K562 (cell line): ENCODE measurements around the gene CCNQ. TPM values are rescaled to one million over a fixed set of nuclear protein-coding genes. Genes with fewer than 3 reads are reported as not detected.

Experiments
- ATAC-seq: fragments of 200-7000 bp; cut with Tn5 transposase; 3 replicates; pipeline ENCODE4 v1.9.1; 2020; ENCODE audit warnings: moderate library complexity
- BruUV-seq: library from RNA; stranded (reverse); fragments of 400-500 nt; replicated peaks from 2 replicates; lab custom pipeline; 2021; lab: Mats Ljungman, UMichigan
- CTCF ChIA-PET: fragments of 300-600 bp; formaldehyde crosslinking; extraction: SDS; loops from one replicate; lab custom pipeline; 2021; ENCODE audit warnings: low intra/inter-chr PET ratio; lab: Yijun Ruan, JAX
- POLR2A ChIA-PET: fragments of 300-600, 350-650 bp; sonication (Branson Sonifier 250); formaldehyde crosslinking; extraction: SDS; loops from one replicate; lab custom pipeline; 2021; ENCODE audit warnings: antibody characterized with exemption, inconsistent platforms; lab: Yijun Ruan, JAX
- DNase-seq, 4 experiments: peaks; one replicate each; pipeline versions ENCODE4 v3.0.0 to v3.0.0-alpha.2; 2011 to 2018; ENCODE audit warnings: low spot score in 3 of 4, mixed read lengths in 3 of 4; ENCODE audit errors: extremely low read depth in 1 of 4
- FAIRE-seq: peaks from 2 replicates; lab custom pipeline; 2011; peaks lifted over from hg19 to GRCh38; lab: Jason Lieb, UNC
- H2AFZ ChIP-seq: 2 replicates; pipeline ENCODE4 v1.6.0; 2011; ENCODE audit warnings: low read depth, low read length, control low read depth, inconsistent platforms
- H3K27ac ChIP-seq: fragments of 200-600 bp; 3 replicates; pipeline ENCODE4 v1.8.0; 2011; ENCODE audit warnings: low read depth, mild to moderate bottlenecking, control low read depth, inconsistent platforms, low read length, moderate library complexity, mixed read lengths; ENCODE audit errors: extremely low read depth
- H3K27me3 ChIP-seq, 2 experiments: fragments of 300-600 bp in 1 of 2; 2 replicates in 1 of 2; 3 replicates in 1 of 2; pipeline versions ENCODE4 v1.6.0 to v1.8.0; 2011; ENCODE audit warnings: inconsistent platforms in 2 of 2, low read length in 2 of 2, mild to moderate bottlenecking in 1 of 2, mixed read lengths in 1 of 2, moderate library complexity in 1 of 2; ENCODE audit not compliant: control insufficient read depth in 2 of 2, insufficient read depth in 2 of 2
- H3K36me3 ChIP-seq: fragments of 300-600 bp; 3 replicates; pipeline ENCODE4 v1.8.0; 2011; ENCODE audit warnings: mild to moderate bottlenecking, low read length, inconsistent platforms; ENCODE audit not compliant: control insufficient read depth, insufficient read depth
- H3K4me1 ChIP-seq, 2 experiments: fragments of 200-600 bp in 1 of 2; replicated peaks in 1 of 2; 2 replicates in 1 of 2; 3 replicates in 1 of 2; pipeline versions ENCODE4 v1.5.1 to v1.8.0; 2011; ENCODE audit warnings: inconsistent platforms in 2 of 2, low read length in 2 of 2, mild to moderate bottlenecking in 1 of 2, mixed read lengths in 1 of 2, moderate library complexity in 1 of 2; ENCODE audit not compliant: control insufficient read depth in 2 of 2, insufficient read depth in 2 of 2
- H3K4me2 ChIP-seq: 2 replicates; pipeline ENCODE4 v1.6.1; 2011; ENCODE audit warnings: low read length, control low read depth, inconsistent platforms, mixed read lengths; ENCODE audit not compliant: insufficient read depth
- H3K4me3 ChIP-seq: fragments of 200-600 bp; sonication (generic), shearing (Covaris generic); 2 replicates; pipeline ENCODE4 v1.5.1; 2016; ENCODE audit warnings: control low read depth, inconsistent platforms
- H3K79me2 ChIP-seq: fragments of 200-600 bp; 3 replicates; pipeline ENCODE4 v1.8.0; 2011; ENCODE audit warnings: low read length, inconsistent platforms; ENCODE audit not compliant: control insufficient read depth, insufficient read depth
- H3K9ac ChIP-seq, 2 experiments: 2 replicates each; pipeline versions ENCODE4 v1.6.0 to v1.6.1; 2011; ENCODE audit warnings: low read depth in 2 of 2, low read length in 2 of 2, control low read depth in 1 of 2, inconsistent platforms in 1 of 2, mild to moderate bottlenecking in 1 of 2, mixed read lengths in 1 of 2; ENCODE audit not compliant: insufficient read depth in 1 of 2
- H3K9me1 ChIP-seq: one replicate; pipeline ENCODE4 v1.6.0; 2011; ENCODE audit warnings: inconsistent platforms, mild to moderate bottlenecking, low read length, moderate library complexity; ENCODE audit not compliant: control insufficient read depth, insufficient read depth
- H3K9me3 ChIP-seq: replicated peaks from 2 replicates; pipeline ENCODE4 v1.5.1; 2011; ENCODE audit warnings: low read depth, low read length, inconsistent platforms; ENCODE audit not compliant: control insufficient read depth, insufficient read depth
- H4K20me1 ChIP-seq: replicated peaks from 2 replicates; pipeline ENCODE4 v1.6.1; 2011; ENCODE audit warnings: low read length, inconsistent platforms, mixed read lengths; ENCODE audit not compliant: control insufficient read depth, insufficient read depth
- BCOR ChIP-seq: fragments of 450-650 bp; IDR thresholded peaks from 2 replicates; pipeline ENCODE4 v1.6.1; 2016
- CEBPB ChIP-seq: fragments of 450-650 bp; IDR thresholded peaks from 2 replicates; pipeline ENCODE4 v1.6.1; 2016; ENCODE audit warnings: missing genetic modification characterization, missing compliant biosample characterization
- CEBPG ChIP-seq, 3 experiments: fragments of 200-800 bp in 1 of 3; sonication (Bioruptor generic) in 1 of 3; sonication (generic) in 1 of 3; formaldehyde crosslinking in 1 of 3; IDR thresholded peaks in 2 of 3; conservative IDR thresholded peaks in 1 of 3; 2 replicates each; pipeline versions ENCODE4 v1.6.1 to v1.8.0; 2016 to 2022; ENCODE audit warnings: missing compliant biosample characterization in 2 of 3, missing genetic modification characterization in 2 of 3, mild to moderate bottlenecking in 1 of 3, missing genetic modification reagents in 1 of 3
- E2F6 ChIP-seq, 2 experiments: IDR thresholded peaks; 2 replicates each; pipeline ENCODE4 v1.6.1; 2011; ENCODE audit warnings: borderline replicate concordance in 1 of 2, control low read depth in 1 of 2, low read depth in 1 of 2, low read length in 1 of 2, mild to moderate bottlenecking in 1 of 2, mixed read lengths in 1 of 2, moderate library complexity in 1 of 2; ENCODE audit not compliant: insufficient read depth in 1 of 2, insufficient read length in 1 of 2, poor library complexity in 1 of 2, severe bottlenecking in 1 of 2; ENCODE audit errors: extremely low read depth in 1 of 2
- ESRRA ChIP-seq: fragments of 450-650 bp; IDR thresholded peaks from 2 replicates; pipeline ENCODE4 v1.6.1; 2014; ENCODE audit warnings: low read depth, mild to moderate bottlenecking, moderate library complexity, borderline replicate concordance
- MAZ ChIP-seq, 2 experiments: fragments of 450-650 bp in 1 of 2; sonication (generic) in 1 of 2; formaldehyde crosslinking; IDR thresholded peaks in 1 of 2; conservative IDR thresholded peaks in 1 of 2; 2 replicates each; pipeline versions ENCODE4 v1.4.0 to v1.5.0; 2020; ENCODE audit warnings: mild to moderate bottlenecking in 1 of 2, missing genetic modification reagents in 1 of 2
- PHB ChIP-seq: fragments of 250-450 bp; sonication (Bioruptor Pico); IDR thresholded peaks from 2 replicates; pipeline ENCODE4 v1.5.0; 2021
- RBBP5 ChIP-seq: fragments of 200-600 bp; sonication (generic); IDR thresholded peaks from 2 replicates; pipeline ENCODE4 v1.6.1; 2012; ENCODE audit warnings: borderline replicate concordance, mild to moderate bottlenecking, low read length, control low read depth, inconsistent platforms; ENCODE audit not compliant: insufficient read depth, poor library complexity, severe bottlenecking
- RBM22 ChIP-seq: fragments of 200-400 bp; formaldehyde crosslinking; IDR thresholded peaks from 2 replicates; pipeline ENCODE4 v1.6.1; 2018; ENCODE audit warnings: low read length, low read depth; ENCODE audit not compliant: poor library complexity, severe bottlenecking
- SREBF1 ChIP-seq: fragments of 150-350 bp; IDR thresholded peaks from 2 replicates; pipeline ENCODE4 v1.6.1; 2014; ENCODE audit warnings: antibody characterized with exemption, low read depth, low read length, borderline replicate concordance
- ZNF696 ChIP-seq: fragments of 250-450 bp; sonication (Bioruptor Pico); conservative IDR thresholded peaks from 2 replicates; pipeline ENCODE4 v1.4.0; 2020; ENCODE audit warnings: mild to moderate bottlenecking, moderate library complexity
- WGBS: fragments of 100-300 bp; shearing (Covaris generic); methylation state at CpG from one replicate; pipeline ENCODE4 v1.1.6; 2016; ENCODE audit warnings: low coverage, mixed read lengths; ENCODE audit not compliant: insufficient coverage; ENCODE audit errors: missing lambda C conversion rate; 5-methylcytosine and 5-hydroxymethylcytosine counted together
- in situ Hi-C: fragments of 300-500 bp; cut with MboI; formaldehyde crosslinking; loops from 4 replicates; pipeline ENCODE4 v1.15.0; 2018; ENCODE audit warnings: inconsistent platforms, mixed read lengths
- intact Hi-C: fragments of 100-400 bp; cut with micrococcal nuclease; formaldehyde crosslinking; loops from 2 replicates; pipeline ENCODE4 v1.14.2; 2022
- polyA plus RNA-seq, 8 experiments: library from polyadenylated mRNA; depleted of rRNA in 4 of 8; stranded (reverse) in 5 of 8; unstranded in 3 of 8; fragments of >200 nt; fragmentation: Nextera tagmentation in 2 of 8; fragmentation: Illumina TruSeq in 1 of 8; extraction: Ambion mirVana in 2 of 8; extraction: Trizol in 1 of 8; gene quantifications; 2 replicates each; pipeline versions ENCODE4 v1.2.1 to v1.2.3, GENCODE V29; 2011 to 2014; ENCODE audit warnings: inconsistent platforms in 1 of 8, missing spikeins in 1 of 8
- total RNA-seq, 7 experiments: library from RNA; depleted of rRNA in 6 of 7; stranded (reverse); fragments of >200 nt in 6 of 7; fragmentation: Illumina TruSeq in 2 of 7; extraction: Trizol in 2 of 7; gene quantifications; 2 replicates each; pipeline versions ENCODE4 v1.2.1 to v1.2.3, GENCODE V29; 2011 to 2021; ENCODE audit warnings: low replicate concordance in 1 of 7
- TF ChIP-seq, protein P1 (sequence below): fragments of 450-650 bp; IDR thresholded peaks from 2 replicates; pipeline ENCODE4 v1.6.1; 2017; ENCODE audit warnings: antibody characterized with exemption
- TF ChIP-seq, protein P2 (sequence below): fragments of 450-650 bp; IDR thresholded peaks from 2 replicates; pipeline ENCODE4 v1.7.0; 2016; ENCODE audit warnings: borderline replicate concordance

CCNQ gene
- total and polyA plus RNA-seq, 9 of the 15 experiments (the other 6 are each of a cell fraction or from before 2014, with no cell fraction given) = 0.92 to 53.8 (median 25.3) TPM

DNA sequence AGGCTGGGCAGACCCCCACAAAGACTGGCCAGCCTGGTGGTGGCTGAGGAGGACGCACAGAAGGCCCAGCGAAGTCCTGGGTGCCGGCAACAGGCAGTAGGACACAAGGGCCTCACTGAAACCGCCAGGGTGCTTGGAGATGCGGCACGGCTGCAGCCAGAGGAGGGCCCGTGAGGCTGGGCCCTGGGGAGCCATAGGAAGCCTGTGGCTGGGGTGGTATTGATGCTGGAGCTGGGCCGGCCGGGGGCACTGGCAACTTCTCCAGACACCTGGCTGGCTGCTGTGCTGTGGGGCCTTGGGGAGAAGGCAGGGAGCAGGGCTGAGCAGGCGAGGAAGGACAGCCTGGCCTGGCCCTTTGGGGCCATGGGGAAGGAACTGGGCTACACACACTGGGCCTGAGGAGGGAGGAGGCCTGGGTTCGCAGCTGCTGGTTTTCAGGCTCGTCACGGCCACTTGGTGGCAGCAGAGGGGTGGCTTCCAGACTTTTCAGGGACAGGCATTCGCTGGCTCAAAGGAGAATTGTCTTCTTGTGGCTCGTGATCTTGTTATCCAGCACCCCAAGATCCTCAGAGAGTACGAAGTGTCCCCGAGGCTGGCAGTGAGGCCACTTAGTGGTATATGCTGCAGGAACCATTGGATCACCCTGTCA is 44.3 kb downstream of the CCNQ start (continued):
- TF ChIP-seq, protein P1, sequence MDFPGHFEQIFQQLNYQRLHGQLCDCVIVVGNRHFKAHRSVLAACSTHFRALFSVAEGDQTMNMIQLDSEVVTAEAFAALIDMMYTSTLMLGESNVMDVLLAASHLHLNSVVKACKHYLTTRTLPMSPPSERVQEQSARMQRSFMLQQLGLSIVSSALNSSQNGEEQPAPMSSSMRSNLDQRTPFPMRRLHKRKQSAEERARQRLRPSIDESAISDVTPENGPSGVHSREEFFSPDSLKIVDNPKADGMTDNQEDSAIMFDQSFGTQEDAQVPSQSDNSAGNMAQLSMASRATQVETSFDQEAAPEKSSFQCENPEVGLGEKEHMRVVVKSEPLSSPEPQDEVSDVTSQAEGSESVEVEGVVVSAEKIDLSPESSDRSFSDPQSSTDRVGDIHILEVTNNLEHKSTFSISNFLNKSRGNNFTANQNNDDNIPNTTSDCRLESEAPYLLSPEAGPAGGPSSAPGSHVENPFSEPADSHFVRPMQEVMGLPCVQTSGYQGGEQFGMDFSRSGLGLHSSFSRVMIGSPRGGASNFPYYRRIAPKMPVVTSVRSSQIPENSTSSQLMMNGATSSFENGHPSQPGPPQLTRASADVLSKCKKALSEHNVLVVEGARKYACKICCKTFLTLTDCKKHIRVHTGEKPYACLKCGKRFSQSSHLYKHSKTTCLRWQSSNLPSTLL = no peak
- TF ChIP-seq MAZ (CRISPR knock-in tag; conservative IDR thresholded peaks at IDR 0.05 in 1 of 2, IDR thresholded peaks at IDR 0.05 in 1 of 2) = no peak

DNA sequence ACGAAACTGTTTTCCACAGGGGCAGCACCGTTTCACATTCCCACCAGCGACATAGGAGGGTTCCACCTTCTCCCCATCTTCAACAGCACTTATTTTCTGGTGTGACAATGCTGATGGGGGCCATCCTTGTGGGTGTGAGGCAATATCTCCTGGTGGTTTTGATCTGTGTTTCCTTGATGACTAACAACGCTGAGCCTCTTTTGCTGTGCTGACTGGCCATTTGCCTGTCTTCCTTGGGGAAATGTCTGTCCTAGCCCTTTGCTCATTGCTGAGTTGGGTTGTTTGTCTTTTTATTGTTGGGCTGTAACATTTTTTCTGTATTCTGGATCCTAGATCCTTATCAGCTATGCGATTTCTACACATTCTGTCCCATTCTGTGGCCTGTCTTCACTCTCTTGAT is 47.8 kb downstream of the CCNQ start:
- ChIA-PET CTCF (no interaction called here), POLR2A (no interaction called here)
- H3K4me3 ChIP-seq = no peak overlapping the region
- no peaks in the 10 kb centered on the region for H3K9me1 ChIP-seq
- H3K4me2 ChIP-seq = no peak overlapping the region
- intact Hi-C loops (loop anchor here (5.0 kb wide), 1 partner anchor 56 kb away; no protein-coding TSS in a partner anchor), in situ Hi-C loops (loop anchor here (5.0 kb wide), 1 partner anchor 116 kb away; no protein-coding TSS in a partner anchor)
- H3K79me2 ChIP-seq = no peaks in the 10 kb centered on the region
- 25% methylated on average over 2 of the region's 5 CpGs for WGBS
- FAIRE-seq (no peak), DNase-seq (no peak), ATAC-seq (no peak)
- H3K27ac ChIP-seq = no peak overlapping the region
- H3K36me3 ChIP-seq = no peaks in the 10 kb centered on the region
- H3K4me1 ChIP-seq = peaks cover 0 to 40% of the 10 kb centered on the region in 2 experiments; a peak in 3 of 5 replicates
- no peak overlapping the region for H2AFZ ChIP-seq
- no peaks in the 10 kb centered on the region for H4K20me1 ChIP-seq
- no peaks in the 10 kb centered on the region for H3K9me3 ChIP-seq
- no peak overlapping the region for H3K9ac ChIP-seq
- BruUV-seq = no TSS peak
- H3K27me3 ChIP-seq = peaks cover 9 to 77% of the 10 kb centered on the region in 2 experiments; a peak in 4 of 5 replicates
- TF ChIP-seq RBBP5 (no peak), CEBPG (CRISPR knock-in tag; IDR thresholded peaks at IDR 0.05) (peak; percentile 44), CEBPG (tag; conservative IDR thresholded peaks at IDR 0.05 in 1 of 2, IDR thresholded peaks at IDR 0.05 in 1 of 2) (peak in 1 of 2 experiments; percentile 82; a peak in 2 of 4 replicates), SREBF1 (no peak), PHB (CRISPR knock-in tag) (no peak), RBM22 (no peak), ZNF696 (no peak), E2F6 (IDR thresholded peaks at IDR 0.05; ENCODE audit: borderline replicate concordance in 1 of 2, extremely low read depth in 1 of 2, insufficient read depth in 1 of 2, insufficient read length in 1 of 2, low read depth in 1 of 2, low read length in 1 of 2, poor library complexity in 1 of 2, severe bottlenecking in 1 of 2) (no peak), BCOR (no peak), CEBPB (tag) (peak; percentile 46), ESRRA (no peak)
- TF ChIP-seq, protein P2, sequence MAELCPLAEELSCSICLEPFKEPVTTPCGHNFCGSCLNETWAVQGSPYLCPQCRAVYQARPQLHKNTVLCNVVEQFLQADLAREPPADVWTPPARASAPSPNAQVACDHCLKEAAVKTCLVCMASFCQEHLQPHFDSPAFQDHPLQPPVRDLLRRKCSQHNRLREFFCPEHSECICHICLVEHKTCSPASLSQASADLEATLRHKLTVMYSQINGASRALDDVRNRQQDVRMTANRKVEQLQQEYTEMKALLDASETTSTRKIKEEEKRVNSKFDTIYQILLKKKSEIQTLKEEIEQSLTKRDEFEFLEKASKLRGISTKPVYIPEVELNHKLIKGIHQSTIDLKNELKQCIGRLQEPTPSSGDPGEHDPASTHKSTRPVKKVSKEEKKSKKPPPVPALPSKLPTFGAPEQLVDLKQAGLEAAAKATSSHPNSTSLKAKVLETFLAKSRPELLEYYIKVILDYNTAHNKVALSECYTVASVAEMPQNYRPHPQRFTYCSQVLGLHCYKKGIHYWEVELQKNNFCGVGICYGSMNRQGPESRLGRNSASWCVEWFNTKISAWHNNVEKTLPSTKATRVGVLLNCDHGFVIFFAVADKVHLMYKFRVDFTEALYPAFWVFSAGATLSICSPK = no peak
